ENCODE measurements around the gene RPAP2.
"Not testable (repeated sequence)": the region's sequence is repeated elsewhere in the genome, so short reads cannot be mapped to it uniquely, and the experiment has no call there.

RPAP2 gene

DNA sequence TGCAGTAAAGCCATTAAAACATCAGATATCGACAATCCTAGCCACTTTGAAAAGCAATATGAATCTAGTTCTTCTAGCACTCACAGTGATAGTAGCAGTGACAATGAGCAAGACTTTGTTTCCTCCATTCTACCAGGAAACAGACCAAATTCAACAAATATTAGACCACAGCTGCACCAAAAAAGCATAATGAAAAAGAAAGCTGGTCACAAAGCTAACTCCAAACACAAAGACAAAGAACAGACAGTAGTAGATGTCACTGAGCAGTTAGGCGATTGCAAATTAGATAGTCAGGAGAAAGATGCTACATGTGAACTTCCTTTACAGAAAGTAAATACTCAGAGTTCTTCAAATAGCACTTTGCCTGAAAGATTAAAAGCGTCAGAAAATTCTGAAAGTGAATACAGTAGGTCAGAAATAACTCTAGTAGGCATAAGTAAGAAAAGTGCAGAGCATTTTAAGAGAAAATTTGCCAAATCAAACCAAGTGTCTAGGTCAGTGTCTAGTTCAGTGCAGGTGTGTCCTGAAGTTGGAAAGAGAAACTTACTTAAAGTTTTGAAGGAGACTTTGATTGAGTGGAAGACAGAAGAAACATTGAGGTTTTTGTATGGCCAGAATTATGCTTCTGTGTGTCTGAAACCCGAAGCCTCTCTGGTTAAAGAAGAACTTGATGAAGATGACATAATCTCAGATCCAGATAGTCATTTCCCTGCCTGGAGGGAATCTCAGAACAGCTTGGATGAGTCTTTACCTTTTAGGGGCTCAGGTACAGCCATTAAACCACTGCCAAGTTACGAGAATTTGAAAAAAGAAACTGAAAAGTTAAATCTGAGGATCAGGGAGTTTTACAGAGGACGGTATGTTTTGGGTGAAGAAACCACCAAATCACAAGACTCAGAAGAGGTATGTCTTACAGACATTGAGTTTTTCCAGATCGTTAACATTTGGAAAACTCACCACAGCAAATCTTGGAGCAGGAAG lies 24.9 kb downstream of the RPAP2 start:
- DNase-seq, result no peak

- DNase-seq, result no peak
Measured at GRCh38 chr1:92324784-92325183, 25.9 kb downstream of the RPAP2 start.

DNA sequence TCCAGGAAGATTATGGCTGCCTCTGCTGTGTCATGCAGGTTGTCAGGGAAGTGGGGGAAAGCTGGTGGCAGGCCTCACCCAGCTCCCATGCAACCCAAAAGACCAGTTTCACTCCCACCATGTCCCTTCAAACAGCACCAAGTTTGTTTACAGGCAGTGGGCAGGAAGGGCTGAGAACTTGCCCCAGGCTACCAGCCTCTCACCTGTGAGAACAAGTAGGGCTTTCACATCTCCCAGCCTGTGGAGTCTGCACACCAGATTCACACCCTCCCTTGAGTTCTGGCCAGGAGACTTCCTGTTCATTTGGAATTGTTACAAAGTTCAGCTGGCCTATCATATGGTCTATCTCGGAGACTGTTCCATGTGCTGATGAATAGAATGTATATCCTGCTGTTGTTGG lies 27.8 kb downstream of the RPAP2 start:
- DNase-seq, result no peak

- no peak for DNase-seq
Measured at GRCh38 chr1:92327794-92328193, 28.9 kb downstream of the RPAP2 start.

- no peak for DNase-seq
Measured at GRCh38 chr1:92329347-92330129, 30.7 kb downstream of the RPAP2 start.

- no peak for DNase-seq
Measured at GRCh38 chr1:92333668-92334067, 34.8 kb downstream of the RPAP2 start.

DNA sequence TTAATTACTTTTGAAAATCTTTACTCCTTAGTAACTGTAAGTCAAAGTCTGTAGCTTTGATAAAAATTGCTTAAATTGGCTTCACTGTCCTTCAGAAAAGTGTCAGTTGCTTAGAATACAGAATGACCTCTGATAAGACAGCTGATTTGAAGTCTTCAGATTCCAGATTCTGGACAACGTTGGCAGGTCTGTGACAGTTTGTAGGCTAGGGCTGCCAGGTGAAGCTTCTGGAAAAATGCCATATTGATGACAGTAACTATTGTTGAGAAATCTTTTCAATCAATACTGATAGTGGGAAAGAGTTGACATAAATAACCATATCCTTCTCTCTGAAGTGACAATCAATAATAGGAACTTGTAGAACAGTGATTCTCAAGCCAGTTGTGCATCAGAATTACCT lies 41.3 kb downstream of the RPAP2 start:
- no peak for DNase-seq

GRCh38 chr1:92342401-92342800 lies 43.5 kb downstream of the RPAP2 start:
- no peak for DNase-seq

- no peak for DNase-seq
Measured at GRCh38 chr1:92343061-92343460, 44.2 kb downstream of the RPAP2 start.

GRCh38 chr1:92346866-92347640 lies 48.2 kb downstream of the RPAP2 start:
- DNase-seq, result no peak

- DNase-seq, result no peak
Measured at GRCh38 chr1:92352856-92353255, 54.0 kb downstream of the RPAP2 start.

DNA sequence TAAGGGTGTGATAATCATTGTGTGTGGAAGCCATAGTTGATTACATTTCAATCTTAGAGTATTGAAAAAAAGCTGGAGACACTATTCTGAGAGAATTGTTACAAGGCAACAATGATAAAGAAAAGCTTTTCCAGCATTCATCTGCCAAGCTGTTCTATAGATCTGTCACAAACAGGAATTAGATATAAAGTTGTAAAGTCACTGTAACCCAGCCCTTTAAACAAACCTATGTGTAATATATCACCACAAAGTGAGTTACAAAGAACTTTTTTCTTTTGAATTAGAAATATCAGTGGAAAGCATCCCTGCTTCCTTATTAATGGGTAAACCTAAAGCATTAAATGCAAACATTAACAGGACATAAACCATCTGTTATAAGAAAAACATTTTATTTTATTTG lies 55.4 kb downstream of the RPAP2 start:
- DNase-seq, result no peak

- DNase-seq, result no peak
Measured at GRCh38 chr1:92356956-92357355, 58.1 kb downstream of the RPAP2 start.

- not testable (repeated sequence) for DNase-seq
Measured at GRCh38 chr1:92359382-92359781, 60.5 kb downstream of the RPAP2 start.

GRCh38 chr1:92359986-92360385 lies 61.1 kb downstream of the RPAP2 start:
- DNase-seq, result no peak

- DNase-seq, result no peak
Measured at GRCh38 chr1:92362970-92363369, 64.1 kb downstream of the RPAP2 start.

- no peak for DNase-seq
Measured at GRCh38 chr1:92363401-92363800, 64.5 kb downstream of the RPAP2 start.

DNA sequence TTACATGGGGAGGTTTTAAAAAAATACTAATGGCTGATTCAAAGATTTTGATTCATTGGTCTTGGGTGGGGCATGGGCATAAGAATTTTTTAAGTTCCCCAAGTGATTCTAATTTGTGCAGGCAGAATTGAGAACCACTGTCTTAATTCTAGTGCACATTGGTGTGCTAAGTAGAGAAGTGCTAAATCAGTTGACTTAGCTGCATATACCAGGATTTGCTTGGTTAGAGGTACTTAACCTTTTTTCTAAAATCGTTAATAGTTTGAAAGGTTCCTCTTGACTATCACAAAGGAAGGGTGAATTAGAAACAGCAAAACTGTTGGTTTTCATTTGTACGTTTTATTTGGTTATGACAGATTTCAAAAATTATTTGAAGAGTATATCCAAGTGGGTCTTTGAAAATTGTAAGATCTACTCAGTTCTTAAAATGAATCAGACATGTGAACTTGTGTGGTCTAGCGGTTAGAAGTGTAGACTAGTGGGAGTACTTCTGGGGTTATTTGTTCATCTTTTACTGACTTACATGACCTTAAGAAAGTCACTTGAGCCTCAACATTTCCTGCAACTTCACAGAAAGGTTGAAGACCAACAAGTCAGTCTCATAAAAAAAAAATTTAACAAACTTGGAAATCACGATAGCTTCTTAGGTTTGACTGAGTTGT lies 66.7 kb downstream of the RPAP2 start:
- DNase-seq, result no peak

GRCh38 chr1:92366040-92366395 lies 67.2 kb downstream of the RPAP2 start:
- DNase-seq, result no peak

DNA sequence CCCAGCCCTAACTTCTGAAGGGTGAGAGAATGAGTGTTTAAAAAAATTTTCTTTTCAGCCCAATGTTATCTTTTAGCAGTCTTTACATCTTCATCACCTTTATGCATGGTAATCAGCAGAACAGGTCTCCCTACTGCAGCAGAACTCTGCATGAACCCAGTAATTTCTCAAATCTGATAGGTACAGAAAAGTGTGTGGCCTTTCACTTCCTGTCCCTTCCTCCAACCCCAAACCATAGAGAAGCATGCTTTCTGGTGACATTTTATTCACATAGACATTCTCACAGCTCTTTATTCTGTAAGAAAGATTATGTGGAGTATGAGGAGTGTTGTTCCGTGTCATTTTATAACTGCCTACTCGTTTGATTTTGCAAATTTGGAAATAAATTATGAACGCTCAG lies 68.6 kb downstream of the RPAP2 start:
- DNase-seq, result no peak

DNA sequence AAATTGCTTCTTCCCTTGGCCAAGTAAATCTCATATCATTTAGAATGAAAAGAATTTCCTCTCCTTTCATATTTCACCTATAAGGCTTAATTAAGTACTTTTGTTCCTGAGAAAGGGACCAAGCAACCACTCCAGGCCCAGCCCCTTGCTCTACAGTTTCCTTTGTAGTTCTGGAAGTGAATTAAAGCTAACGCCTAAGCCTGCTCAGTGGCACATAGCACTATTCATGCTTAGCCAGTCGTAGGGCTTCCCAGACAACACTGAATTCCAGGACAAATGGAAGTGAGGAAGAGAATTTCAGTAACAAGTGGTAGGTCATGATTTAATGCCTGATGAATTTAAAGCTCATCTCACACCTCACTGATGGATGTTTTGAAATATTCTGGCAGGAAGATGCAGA lies 73.3 kb downstream of the RPAP2 start:
- DNase-seq, result no peak

GRCh38 chr1:92374223-92374622 lies 75.4 kb downstream of the RPAP2 start:
- no peak for DNase-seq

DNA sequence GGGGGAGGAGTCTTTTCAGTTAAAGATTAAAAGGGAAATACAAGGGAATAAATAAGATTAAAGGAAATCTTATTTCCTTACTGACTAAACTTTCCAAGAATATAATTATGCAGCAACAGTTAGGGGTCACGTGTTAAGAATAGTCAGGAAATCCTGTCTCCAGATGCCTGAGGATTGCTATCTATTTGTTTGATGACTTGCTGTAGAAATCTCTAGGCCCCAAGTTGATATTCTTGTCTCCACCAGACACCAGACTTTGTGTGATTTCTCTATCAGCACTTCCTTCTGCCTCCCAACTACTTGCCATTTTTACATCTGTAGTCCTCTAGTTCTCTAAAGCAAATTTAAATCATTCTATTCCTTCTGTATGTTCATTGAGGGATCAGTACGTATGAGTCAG lies 77.5 kb downstream of the RPAP2 start:
- no peak for DNase-seq
